Neuron (in vitro differentiated cells): ENCODE measurements around the gene SOWAHC.

ENCODE experiments used
- H2AFZ ChIP-seq: one replicate; pipeline ENCODE4 v1.6.1; 2013; ENCODE audit warnings: low read depth, mild to moderate bottlenecking, inconsistent platforms, low read length, moderate library complexity
- H3K27me3 ChIP-seq: one replicate; pipeline ENCODE4 v1.6.1; 2013; ENCODE audit warnings: low read length; ENCODE audit not compliant: insufficient read depth
- H3K36me3 ChIP-seq: one replicate; pipeline ENCODE4 v1.6.1; 2013; ENCODE audit warnings: low read length; ENCODE audit not compliant: insufficient read depth
- H3K4me1 ChIP-seq: one replicate; pipeline ENCODE4 v1.6.1; 2013; ENCODE audit warnings: low read length; ENCODE audit not compliant: insufficient read depth
- H3K4me3 ChIP-seq: 2 replicates; pipeline ENCODE4 v1.5.1; 2013; ENCODE audit warnings: mild to moderate bottlenecking, low read length, moderate library complexity
- H3K9me3 ChIP-seq: one replicate; pipeline ENCODE4 v1.6.1; 2013; ENCODE audit warnings: low read length

The SOWAHC gene

DNA sequence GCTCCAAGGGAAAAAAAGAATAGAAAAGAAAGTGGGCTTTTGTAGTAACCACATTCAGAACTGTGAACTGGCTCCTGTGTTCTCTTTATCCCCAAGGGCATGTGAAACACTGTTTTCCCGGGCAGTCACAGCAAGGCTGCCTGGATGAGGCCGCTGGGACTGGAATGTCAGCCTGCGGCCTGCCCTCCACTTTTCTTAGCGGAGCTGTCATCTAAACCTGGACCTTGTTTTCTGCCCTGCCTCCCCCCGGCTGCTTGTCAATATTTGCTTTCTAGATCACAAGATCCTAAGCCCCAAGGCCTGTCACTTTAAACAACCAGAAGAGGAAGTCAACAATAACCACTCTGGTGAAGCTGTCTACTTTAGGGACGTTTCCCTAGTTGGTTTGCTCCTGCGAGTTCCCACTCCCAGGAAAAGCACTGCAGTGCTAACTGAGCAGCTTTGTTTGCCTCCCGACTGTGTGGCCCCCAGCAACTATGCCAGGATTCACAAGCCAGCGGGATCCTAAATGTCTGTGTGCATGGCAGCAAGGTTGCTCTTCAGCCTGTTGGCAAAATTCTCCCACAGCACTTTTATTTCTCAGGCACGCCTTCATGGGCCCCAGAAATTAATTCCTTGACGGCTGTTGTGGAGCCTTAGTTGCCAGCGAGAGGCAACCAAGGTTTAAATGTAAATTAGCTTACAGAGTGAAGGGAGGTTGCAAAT, 30.6 kb downstream of the SOWAHC start:
- peak overlapping the region; percentile 8 for H3K4me3 ChIP-seq
- H3K27me3 ChIP-seq, result no peaks in the 10 kb centered on the region
- no peaks in the 10 kb centered on the region for H3K9me3 ChIP-seq
- H3K4me1 ChIP-seq, result peaks cover 14% of the 10 kb centered on the region
- no peaks in the 10 kb centered on the region for H3K36me3 ChIP-seq
- H2AFZ ChIP-seq, result peak overlapping the region; percentile 88

- Histone ChIP-seq H2AFZ (peak overlapping the region; percentile 88), H3K4me3 (no peak overlapping the region), H3K4me1 (peaks cover 14% of the 10 kb centered on the region), H3K27me3 (no peaks in the 10 kb centered on the region), H3K9me3 (no peaks in the 10 kb centered on the region), H3K36me3 (no peaks in the 10 kb centered on the region)
Observed at GRCh38 chr2:109645412-109646184, 31.4 kb downstream of the SOWAHC start.

GRCh38 chr2:109646961-109647360, 32.8 kb downstream of the SOWAHC start:
- Histone ChIP-seq H2AFZ (no peak overlapping the region), H3K4me3 (no peak overlapping the region), H3K36me3 (no peaks in the 10 kb centered on the region), H3K27me3 (peaks cover 2% of the 10 kb centered on the region), H3K4me1 (peaks cover 14% of the 10 kb centered on the region), H3K9me3 (no peaks in the 10 kb centered on the region)

GRCh38 chr2:109647636-109648035, 33.5 kb downstream of the SOWAHC start:
- peaks cover 2% of the 10 kb centered on the region for H3K27me3 ChIP-seq
- no peaks in the 10 kb centered on the region for H3K9me3 ChIP-seq
- peaks cover 14% of the 10 kb centered on the region for H3K4me1 ChIP-seq
- H3K36me3 ChIP-seq, result no peaks in the 10 kb centered on the region
- no peak overlapping the region for H3K4me3 ChIP-seq
- no peak overlapping the region for H2AFZ ChIP-seq

DNA sequence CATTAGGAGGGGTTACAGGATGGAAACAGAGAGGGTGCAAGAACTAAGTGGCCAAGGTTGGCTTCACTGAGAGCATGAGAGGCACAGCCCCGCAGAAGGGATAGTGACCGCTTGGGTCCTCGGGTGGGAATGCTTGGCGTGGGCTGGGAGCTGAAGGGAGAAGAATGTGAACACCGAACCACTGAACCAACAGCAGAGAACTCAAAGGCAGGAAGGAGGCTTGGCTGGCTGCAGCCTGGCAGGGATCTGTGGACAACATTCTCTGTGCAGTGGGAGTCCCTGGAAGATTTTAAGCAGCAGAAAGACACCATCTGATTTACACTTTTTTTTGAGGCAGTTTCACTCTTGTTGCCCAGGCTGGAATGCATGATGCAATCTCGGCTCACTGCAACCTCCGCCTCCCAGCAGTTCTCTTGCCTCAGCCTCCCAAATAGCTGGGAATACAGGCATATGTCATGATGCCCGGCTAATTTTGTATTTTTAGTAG, 33.9 kb downstream of the SOWAHC start:
- peaks cover 14% of the 10 kb centered on the region for H3K4me1 ChIP-seq
- H3K9me3 ChIP-seq, result no peaks in the 10 kb centered on the region
- H3K4me3 ChIP-seq, result no peak overlapping the region
- no peaks in the 10 kb centered on the region for H3K36me3 ChIP-seq
- no peak overlapping the region for H2AFZ ChIP-seq
- peaks cover 2% of the 10 kb centered on the region for H3K27me3 ChIP-seq

GRCh38 chr2:109649736-109650695, 35.9 kb downstream of the SOWAHC start:
- Histone ChIP-seq H3K4me3 (no peak overlapping the region), H2AFZ (no peak overlapping the region), H3K36me3 (no peaks in the 10 kb centered on the region), H3K27me3 (peaks cover 2% of the 10 kb centered on the region), H3K4me1 (peaks cover 5% of the 10 kb centered on the region), H3K9me3 (no peaks in the 10 kb centered on the region)

GRCh38 chr2:109654326-109655050, 40.3 kb downstream of the SOWAHC start:
- no peaks in the 10 kb centered on the region for H3K36me3 ChIP-seq
- H3K27me3 ChIP-seq, result peaks cover 2% of the 10 kb centered on the region
- H2AFZ ChIP-seq, result no peak overlapping the region
- H3K4me3 ChIP-seq, result no peak overlapping the region
- H3K9me3 ChIP-seq, result no peaks in the 10 kb centered on the region
- H3K4me1 ChIP-seq, result peaks cover 2% of the 10 kb centered on the region

DNA sequence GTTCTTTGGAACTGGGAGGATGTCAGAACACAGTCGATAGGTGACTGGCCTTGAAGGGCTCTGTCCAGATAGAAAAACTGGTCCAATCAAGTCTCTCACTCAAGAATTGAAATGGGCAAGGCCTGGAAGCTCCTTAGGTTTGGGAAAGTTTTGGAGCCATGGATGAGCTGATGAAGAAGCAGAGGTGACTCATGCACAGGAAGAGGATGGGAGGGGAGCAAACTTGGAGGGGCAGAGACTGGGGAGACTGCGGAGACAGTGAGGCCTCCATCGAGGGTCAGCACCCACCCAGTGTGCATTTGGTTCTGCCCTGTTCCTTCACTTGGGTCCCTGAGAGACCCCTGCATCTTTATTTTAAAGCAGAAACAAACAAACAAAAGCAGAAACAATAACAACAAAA, 41.1 kb downstream of the SOWAHC start:
- Histone ChIP-seq H3K27me3 (peaks cover 5% of the 10 kb centered on the region), H3K36me3 (no peaks in the 10 kb centered on the region), H2AFZ (no peak overlapping the region), H3K4me3 (no peak overlapping the region), H3K9me3 (no peaks in the 10 kb centered on the region), H3K4me1 (peaks cover 9% of the 10 kb centered on the region)

DNA sequence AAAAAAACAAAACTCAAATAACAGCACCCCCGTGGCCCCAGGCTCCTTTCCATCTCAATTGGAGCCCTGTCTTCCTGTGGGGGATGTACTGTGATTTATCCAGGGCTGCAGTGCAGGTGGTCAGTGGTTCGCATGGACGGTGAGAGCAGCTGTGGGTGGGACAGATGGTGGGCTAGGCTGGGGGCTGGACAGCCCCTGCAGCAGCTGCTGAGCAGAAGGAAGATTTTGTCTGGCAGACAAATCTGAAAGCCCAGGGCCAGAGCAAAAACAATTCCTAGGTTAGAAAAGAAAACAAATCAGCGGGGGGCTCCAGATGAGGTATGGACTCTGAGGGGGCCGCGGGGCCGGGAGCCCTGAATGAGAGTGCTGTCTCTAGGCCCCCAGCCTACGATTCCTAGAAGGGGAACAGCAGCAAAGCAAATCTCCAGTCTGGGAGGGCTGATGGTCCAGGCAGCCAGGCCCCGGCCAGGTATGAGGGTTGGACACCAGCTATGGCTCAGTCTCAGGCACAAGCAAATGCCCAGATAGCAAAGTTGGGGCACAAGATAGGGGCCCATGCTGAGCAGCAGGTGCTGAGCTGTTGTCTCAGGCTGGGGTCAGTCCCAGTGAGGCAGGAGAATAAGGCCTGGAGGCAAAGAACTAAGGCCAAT, 45.4 kb downstream of the SOWAHC start:
- Histone ChIP-seq H3K4me3 (no peak overlapping the region), H2AFZ (no peak overlapping the region), H3K27me3 (peaks cover 3% of the 10 kb centered on the region), H3K9me3 (no peaks in the 10 kb centered on the region), H3K36me3 (no peaks in the 10 kb centered on the region), H3K4me1 (peaks cover 9% of the 10 kb centered on the region)

DNA sequence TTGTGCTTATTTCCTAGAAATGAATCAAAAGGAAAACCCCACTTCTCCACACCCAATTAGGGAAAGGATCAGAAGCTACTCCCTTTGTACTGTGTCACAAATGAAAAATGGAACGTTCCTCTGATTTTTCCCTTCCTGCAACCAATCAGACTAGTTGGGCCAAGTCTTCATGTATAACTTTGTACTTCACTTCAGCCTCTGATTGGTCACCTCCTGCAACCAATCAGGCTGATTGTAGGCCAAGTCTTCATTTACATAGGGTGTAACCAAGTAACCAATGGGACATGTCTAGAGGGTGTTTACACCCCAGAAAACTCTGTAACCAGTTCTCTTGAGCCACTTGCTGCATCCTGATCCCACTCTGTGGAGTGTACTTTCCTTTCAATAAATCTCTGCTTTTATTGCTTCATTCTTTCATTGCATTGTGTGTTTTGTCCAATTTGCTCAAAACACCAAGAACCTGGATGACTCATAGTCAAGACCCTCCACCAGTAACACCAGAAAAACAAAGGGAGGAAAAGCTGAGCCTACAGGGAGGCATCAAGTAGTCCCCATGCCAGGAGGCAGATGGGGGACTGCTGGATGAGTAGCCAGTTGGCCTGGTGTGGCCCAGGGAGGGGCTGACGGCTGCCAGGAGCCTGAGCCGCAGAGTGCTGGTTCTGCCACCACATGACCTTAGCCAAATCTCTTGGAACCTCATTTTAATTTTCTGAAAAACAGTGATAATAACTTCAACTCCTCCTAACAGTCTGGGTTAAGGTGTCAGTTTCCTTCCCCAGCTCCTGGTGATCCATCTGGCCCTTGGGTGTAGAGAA, 46.1 kb downstream of the SOWAHC start:
- H3K27me3 ChIP-seq, result peaks cover 3% of the 10 kb centered on the region
- H2AFZ ChIP-seq, result no peak overlapping the region
- H3K4me3 ChIP-seq, result no peak overlapping the region
- no peaks in the 10 kb centered on the region for H3K36me3 ChIP-seq
- H3K9me3 ChIP-seq, result no peaks in the 10 kb centered on the region
- peaks cover 9% of the 10 kb centered on the region for H3K4me1 ChIP-seq

DNA sequence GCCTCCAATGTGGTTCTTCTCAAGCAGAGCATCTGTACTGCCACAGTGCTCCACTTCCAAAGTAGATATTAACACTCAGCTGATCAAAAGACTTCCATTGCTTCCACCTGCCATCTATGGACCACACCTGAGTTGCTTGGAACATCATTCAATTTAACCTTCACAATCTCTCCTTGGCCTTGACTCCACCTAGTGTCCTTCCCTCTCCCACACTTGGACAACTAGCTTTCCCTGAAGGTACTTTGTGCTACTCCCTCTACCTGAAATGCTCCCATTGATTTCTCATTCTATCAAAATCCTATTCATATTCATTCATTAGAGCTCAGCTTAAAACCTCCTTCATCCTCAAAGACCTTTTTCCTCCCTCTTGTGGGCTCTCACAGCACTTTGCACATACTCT, 48.7 kb downstream of the SOWAHC start:
- Histone ChIP-seq H3K4me1 (peaks cover 9% of the 10 kb centered on the region), H3K9me3 (no peaks in the 10 kb centered on the region), H3K36me3 (no peaks in the 10 kb centered on the region), H3K27me3 (peaks cover 3% of the 10 kb centered on the region), H2AFZ (no peak overlapping the region), H3K4me3 (no peak overlapping the region)
